ENCODE data around the gene MICALL2.

- no peak for TF ChIP-seq GABPA (IDR thresholded peaks at IDR 0.05 in 1 of 2, conservative IDR thresholded peaks at IDR 0.05 in 1 of 2)
- TF ChIP-seq CTCF (IDR thresholded peaks at IDR 0.05; ENCODE audit: low read depth, low read length, missing input control): no peak
- TF ChIP-seq TAF1 (conservative IDR thresholded peaks at IDR 0.05): no peak
- TF ChIP-seq ZBTB33 (IDR thresholded peaks at IDR 0.05): no peak
- no peak for TF ChIP-seq YY1 (IDR thresholded peaks at IDR 0.05)
- TF ChIP-seq, protein P1, sequence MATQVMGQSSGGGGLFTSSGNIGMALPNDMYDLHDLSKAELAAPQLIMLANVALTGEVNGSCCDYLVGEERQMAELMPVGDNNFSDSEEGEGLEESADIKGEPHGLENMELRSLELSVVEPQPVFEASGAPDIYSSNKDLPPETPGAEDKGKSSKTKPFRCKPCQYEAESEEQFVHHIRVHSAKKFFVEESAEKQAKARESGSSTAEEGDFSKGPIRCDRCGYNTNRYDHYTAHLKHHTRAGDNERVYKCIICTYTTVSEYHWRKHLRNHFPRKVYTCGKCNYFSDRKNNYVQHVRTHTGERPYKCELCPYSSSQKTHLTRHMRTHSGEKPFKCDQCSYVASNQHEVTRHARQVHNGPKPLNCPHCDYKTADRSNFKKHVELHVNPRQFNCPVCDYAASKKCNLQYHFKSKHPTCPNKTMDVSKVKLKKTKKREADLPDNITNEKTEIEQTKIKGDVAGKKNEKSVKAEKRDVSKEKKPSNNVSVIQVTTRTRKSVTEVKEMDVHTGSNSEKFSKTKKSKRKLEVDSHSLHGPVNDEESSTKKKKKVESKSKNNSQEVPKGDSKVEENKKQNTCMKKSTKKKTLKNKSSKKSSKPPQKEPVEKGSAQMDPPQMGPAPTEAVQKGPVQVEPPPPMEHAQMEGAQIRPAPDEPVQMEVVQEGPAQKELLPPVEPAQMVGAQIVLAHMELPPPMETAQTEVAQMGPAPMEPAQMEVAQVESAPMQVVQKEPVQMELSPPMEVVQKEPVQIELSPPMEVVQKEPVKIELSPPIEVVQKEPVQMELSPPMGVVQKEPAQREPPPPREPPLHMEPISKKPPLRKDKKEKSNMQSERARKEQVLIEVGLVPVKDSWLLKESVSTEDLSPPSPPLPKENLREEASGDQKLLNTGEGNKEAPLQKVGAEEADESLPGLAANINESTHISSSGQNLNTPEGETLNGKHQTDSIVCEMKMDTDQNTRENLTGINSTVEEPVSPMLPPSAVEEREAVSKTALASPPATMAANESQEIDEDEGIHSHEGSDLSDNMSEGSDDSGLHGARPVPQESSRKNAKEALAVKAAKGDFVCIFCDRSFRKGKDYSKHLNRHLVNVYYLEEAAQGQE (IDR thresholded peaks at IDR 0.05): no peak
- no peak for TF ChIP-seq SP1 (IDR thresholded peaks at IDR 0.05)
These were observed 39.4 kb upstream of the MICALL2 start for GRCh38 chr7:1498370-1499305.

Measured in liver (tissue), 3 donors.